Stimulated activated naive CD4-positive, alpha-beta T cell treated with Interleukin-2 at 50 U/mL for 16 hours (primary cell): ENCODE measurements around the gene PCMT1.

Experiments
- DNase-seq: peaks from one replicate; lab custom pipeline; 2025; lab: John Stamatoyannopoulos, UW

PCMT1 gene

DNA sequence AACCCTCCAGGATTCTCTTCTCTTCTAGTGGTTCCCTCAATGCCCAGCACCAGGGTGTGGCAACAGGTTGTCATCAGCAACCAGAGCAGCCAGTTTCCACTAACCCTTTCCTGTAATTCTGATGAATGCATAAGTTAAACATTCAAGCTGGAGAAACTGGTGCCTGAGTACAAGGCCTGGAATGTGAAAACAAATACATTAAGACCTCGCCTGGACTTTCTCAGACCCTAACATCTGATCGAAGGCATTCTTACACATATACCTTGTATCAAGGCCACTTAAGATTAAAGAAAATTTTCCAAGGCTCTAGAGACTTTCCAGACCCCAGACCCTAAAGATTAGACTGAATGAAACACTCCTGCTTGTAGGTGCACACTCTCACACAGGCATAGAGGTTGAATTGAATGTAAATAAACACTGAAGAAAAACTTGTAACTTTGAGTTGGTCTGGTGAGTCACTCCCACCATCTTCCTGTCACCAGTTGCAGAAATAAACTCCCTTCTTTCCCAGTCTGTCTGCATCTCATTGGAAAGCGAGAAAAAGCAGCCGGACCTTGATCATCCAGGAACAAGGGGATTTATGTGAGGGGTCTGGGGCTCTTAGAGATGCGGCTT is 105.6 kb downstream of the PCMT1 start:
- DNase-seq: no peak

DNA sequence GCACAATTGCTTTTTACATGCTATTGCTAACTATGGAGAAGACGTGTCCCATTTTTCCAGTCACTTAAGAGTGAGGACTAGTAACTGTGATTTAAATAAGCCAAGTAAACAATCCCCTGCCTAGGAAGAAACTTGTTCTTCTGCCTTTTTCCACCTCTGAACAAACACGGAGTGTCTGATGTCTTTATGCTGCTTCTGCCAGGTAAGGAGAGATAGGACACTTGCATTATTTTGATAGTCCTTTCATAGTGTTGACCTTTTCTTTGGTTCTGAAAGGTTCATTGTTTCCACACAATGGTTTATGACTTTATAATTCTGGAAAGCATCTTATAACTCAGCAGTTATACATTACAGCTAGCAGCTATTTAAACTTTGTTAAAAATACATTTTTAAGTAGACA is 106.2 kb downstream of the PCMT1 start:
- no peak for DNase-seq

DNA sequence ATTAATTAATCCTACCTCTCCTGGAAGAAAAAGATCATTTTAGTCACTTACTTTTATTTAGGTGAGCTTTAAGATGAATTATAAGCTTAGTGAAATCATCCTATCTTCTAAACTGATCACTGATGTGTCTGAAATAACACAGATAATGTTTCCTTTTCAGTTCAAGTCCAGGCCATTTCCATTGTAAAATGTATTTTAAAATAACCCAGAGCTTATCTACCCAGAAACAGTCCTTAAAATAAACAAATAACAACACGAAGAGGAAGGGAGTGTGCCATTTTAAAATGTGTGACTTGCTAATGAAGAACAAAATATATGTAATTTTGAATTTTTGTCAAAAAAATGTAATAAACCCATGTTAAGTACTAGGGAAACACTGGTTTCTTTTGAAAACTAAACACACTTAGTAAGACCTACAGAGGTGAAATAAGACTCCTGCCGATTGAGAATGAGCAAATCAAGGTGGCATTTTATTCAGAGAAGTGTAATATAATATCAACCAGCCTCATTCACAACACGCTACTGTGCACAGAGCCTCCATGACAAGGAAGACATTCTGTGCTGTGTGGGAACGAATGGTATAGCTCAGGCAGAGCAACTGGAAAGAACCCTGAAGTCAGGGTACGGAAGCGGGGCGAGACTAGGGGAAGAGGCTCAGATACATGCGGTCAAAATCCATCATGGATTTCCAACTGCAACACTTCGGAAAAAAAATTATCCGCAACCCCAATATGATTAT is 106.9 kb downstream of the PCMT1 start:
- DNase-seq: no peak

DNA sequence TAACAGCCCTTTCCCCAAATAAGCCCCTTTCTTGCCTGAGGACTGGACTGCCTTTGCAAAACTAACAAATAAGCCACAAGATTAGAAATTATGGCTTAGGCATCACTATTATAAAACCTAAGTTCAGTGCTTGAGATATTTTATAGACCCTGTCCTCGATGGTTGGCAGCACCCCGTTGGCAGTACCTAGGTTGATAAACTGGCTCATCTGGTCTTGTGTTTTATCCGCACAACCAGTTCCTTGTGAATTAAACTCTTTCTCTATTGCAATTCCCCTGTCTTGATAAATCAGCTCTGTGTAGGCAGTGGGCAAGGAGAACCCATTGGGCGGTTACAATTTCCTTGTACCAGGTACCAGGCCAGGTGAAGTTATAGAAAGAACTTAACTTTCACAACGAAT is 108.0 kb downstream of the PCMT1 start:
- DNase-seq: no peak

DNA sequence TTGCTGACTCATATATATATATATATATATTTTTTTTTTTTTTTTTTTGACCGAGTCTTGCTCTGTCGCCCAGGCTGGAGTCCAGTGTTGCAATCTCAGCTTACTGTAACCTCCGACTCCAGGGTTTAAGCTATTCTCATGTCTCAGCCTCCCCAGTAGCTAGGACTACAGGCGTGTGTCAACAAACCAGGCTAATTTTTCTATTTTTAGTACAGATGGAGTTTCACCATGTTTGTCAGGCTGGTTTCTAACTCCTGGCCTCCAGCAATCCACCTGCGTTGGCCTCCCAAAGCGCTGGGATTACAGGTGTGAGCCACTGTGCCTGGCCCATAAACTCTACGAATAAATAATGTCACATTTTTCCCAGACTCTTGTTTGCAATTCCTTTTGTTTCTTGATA is 109.8 kb downstream of the PCMT1 start:
- no peak for DNase-seq

DNA sequence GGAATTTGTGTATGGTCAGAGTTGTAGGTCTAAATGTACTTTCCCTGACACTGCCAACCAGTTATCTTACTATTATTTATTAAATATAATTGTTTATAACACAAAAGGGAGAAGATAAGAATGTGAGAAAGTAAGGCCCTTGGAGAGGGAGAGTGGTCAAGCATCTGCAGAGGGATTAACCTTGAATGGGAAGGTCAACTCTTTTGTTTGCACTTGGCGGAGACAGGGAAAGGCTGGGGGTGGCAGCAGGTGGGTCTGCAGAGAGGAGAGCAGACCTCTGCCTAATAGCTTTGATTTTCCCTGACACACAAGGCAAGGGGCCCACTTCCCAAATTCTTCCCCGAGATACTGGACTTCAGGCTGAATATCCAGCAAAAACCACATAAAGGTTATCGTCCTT is 110.4 kb downstream of the PCMT1 start:
- no peak for DNase-seq

DNA sequence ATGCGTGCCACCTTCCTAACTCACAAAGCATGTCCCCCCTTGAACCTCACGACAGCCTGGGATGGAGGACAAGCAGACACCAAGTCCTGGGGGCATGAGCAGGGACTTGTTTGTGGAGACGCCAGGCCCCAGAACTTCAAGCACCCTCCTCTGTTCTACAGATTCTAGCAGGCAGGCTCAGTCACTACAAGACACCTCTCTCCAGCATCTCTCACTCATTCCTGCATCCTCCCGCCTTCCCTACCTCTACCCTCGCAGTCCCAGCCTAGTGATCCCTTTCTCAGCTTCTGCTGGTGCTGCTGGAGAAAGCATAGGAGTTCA is 110.9 kb downstream of the PCMT1 start:
- no peak for DNase-seq
